T1000 (cell line): ENCODE results near the gene NPPB.
A peak's percentile ranks its signal among the peaks of the same experiment; 100 is the strongest.

Source experiments
- DNase-seq: peaks from one replicate; lab custom pipeline; 2025; ENCODE audit warnings: mixed read lengths; lab: John Stamatoyannopoulos, UW

NPPB gene

DNA sequence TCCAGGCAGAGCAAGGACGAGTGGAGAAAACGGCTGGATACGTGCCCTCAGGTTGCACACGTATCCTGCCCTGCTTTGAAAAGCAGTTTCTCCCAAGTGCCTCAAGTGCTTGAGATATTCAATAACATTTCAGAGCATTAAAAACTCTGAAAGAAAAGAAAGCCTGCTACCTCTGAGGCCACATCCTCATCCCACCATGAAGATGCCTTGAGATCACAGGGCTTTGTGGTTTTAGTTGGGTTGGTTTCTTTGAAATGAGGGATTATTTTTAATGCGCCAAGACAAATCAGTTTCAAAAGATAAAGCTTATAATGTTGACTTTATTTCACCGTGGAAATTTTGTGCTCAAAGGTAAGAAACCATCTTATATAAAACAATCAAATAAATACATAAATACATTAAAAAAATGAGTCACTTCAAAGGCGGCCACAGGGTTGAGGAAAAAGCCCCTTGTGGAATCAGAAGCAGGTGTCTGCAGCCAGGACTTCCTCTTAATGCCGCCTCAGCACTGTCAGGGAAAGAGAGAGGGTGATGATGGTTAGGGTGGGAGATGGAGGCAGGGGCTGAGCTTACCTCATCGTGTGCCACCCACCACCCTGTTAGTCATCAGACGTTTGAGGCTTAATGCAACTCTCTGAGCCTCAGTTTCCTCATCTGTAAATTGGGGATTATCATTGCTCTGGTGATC is 1.4 kb downstream of the NPPB start:
- DNase-seq: no peak

- DNase-seq: no peak
Measured at GRCh38 chr1:11856698-11857097, 2.0 kb downstream of the NPPB start.

GRCh38 chr1:11855430-11855829 is 3.3 kb downstream of the NPPB start:
- no peak for DNase-seq

GRCh38 chr1:11854519-11854918 is 4.2 kb downstream of the NPPB start:
- no peak for DNase-seq

- no peak for DNase-seq
Measured at GRCh38 chr1:11851180-11851579, 7.6 kb downstream of the NPPB start.

GRCh38 chr1:11850156-11850555 is 8.6 kb downstream of the NPPB start:
- no peak for DNase-seq

DNA sequence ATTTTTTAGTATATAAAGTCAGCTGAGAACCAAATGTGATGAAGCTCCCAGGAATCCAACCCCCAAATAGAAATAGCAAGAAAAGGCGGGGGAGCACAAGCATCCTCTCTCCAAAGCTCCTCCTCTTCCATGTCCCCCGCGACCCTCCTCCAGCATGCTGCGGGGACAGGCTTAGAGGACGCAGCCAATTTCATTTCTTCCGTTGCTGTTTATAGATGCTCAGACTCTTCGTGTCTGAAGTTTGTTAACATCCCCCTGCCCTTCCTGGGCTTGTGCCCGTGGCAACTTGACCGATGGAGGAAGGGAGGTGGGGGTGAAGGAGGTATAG is 10.4 kb downstream of the NPPB start:
- DNase-seq: no peak

- DNase-seq: no peak
Measured at GRCh38 chr1:11847667-11848372, 10.9 kb downstream of the NPPB start, which contains the start of gene NPPA. Gene NPPA (minus strand): TSS chr1:11847783. CDS start chr1:11847684, 99 bp downstream.

GRCh38 chr1:11845641-11846335 is 13.0 kb downstream of the NPPB start:
- DNase-seq: no peak

- DNase-seq: no peak
Measured at GRCh38 chr1:11842154-11843041, 16.3 kb downstream of the NPPB start.

DNA sequence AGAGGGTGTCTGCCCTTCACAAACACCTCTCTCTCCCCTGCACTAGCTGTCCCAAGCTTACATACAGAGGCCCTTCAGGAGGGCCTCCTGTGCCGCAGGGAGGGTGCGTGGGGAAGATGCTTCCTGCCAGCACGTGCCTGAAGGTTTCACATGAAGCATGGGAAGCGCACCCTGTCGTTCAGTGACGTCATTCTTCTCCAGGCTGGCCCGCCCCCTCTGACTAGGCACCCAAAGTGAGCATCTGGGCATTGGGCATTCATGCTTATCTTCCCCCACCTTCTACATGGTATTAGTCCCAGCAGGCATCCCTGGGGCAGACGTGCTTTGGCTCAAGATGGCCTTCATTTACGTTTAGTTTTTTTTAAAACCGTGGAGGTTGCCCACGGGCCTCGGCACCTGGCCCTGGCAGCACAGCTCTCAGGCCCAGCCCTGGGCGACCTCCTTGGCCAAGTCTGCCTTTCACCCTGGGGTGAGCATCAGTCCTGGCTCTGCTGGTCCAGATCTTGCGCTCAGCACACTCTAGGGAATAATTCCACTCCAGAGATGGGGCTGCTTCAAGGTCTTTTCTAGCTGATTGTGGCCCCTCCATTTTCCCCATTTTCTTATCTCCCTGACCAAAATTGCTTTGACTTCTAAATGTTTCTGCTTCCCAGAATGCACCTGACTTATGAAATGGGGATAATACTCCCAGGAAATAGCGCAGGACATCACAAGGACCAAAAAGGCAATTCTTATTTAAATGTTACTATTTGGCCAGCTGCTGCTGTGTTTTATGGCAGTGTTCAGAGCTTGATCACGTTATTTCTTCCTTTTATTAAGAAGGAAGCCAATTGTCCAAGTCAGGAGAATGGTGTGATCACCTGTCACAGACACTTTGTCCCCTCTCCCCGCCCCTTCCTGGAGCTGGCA is 17.2 kb downstream of the NPPB start:
- DNase-seq: no peak

DNA sequence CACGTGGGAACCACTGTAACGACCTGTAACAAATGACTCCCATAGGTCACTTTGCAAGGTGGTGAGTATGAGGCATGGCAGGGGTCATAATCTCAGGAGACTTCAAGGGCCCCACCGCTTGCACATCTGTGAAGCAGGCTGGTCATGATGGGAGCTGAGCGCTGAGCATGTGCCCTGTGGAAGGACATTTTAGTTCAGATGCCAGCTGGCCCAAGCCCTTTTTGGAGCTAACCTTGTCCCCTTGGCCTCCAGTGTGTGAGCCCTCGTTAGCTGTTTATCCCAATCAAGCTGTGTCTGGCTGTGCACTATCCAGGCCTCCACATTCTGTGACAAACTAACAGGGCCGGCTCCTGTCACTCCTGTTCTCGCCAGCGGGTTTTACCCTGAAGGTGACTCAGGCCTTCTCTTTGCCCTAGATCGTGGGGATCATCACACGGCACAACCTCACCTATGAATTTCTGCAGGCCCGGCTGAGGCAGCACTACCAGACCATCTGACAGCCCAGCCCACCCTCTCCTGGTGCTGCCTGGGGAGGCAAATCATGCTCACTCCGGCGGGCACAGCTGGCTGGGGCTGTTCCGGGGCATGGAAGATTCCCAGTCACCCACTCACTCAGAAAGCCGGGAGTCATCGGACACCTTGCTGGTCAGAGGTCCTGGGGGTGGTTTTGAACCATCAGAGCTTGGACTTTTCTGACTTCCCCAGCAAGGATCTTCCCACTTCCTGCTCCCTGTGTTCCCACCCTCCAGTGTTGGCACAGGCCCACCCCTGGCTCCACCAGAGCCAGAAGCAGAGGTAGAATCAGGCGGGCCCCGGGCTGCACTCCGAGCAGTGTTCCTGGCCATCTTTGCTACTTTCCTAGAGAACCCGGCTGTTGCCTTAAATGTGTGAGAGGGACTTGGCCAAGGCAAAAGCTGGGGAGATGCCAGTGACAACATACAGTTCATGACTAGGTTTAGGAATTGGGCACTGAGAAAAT is 18.7 kb downstream of the NPPB start:
- DNase-seq: no peak

DNA sequence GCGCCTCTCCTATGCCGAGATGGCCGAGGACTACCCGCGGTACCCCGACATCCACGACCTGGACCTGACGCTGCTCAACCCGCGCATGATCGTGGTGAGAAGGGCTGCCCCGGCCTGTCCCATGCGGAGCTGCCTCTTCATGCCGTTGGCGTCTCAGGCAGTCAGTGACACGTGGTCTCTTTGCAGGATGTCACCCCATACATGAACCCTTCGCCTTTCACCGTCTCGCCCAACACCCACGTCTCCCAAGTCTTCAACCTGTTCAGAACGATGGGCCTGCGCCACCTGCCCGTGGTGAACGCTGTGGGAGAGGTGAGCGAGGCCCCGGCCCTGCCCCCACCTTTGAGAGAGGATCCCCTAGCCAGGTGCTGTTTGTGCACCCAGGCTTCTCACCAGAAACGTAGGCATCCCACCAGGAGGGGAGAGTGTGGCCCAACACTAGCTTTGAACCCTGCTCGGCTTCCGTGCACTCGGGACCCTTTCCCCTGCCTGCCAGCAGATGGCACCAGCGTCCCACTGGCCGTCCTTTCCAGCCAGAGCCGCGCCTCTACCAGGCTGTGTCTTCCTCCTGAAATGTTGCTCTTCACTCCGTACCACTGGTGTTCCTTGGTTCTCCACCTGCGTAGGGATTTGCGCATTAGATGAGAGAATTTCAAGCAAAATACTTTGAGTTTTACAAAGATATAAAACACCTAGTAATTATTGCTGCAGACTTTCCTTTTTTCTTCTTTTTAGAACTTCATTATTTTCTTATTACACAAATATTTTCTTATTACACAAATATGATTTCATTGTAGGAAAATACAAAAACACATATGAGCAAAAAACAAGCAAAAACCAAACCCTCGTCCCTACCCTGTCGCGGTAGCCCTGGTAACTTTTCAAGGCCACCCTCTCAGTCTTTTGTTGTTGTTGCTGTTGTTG is 20.1 kb downstream of the NPPB start:
- peak; percentile 43 for DNase-seq

- DNase-seq: no peak
Measured at GRCh38 chr1:11837767-11838348, 20.9 kb downstream of the NPPB start.

- no peak for DNase-seq
Measured at GRCh38 chr1:11836955-11837766, 21.6 kb downstream of the NPPB start.

DNA sequence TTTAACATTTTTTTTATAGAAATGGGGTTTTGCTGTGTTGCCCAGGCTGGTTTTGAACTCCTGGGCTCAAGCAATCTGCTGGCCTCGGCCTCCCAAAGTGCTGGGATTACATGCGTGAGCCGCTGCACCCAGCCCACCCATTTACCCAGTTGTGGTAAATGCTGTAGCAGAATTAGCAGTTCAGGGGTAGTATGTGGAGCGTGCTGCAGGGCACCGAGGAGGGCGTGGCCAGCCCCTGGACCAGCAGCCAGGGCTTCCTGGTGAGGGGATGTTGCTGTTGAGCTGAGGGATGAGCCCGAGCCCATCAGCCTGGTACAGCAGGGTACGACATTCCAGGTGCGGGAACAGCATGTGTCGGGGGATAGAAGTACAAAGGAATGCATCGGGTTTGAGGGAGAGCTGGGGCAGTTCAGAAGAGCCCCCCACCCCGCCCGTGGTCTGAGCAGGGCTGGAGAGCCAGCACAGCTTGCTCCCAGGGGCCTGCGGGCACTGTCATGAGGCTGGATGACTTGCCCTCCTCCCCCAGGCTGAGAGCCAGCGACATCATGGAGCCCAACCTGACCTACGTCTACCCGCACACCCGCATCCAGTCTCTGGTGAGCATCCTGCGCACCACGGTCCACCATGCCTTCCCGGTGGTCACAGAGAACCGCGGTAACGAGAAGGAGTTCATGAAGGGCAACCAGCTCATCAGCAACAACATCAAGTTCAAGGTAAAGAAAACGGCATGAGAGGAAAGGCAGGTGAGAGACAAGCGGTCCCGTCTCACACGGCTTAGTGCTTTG is 23.1 kb downstream of the NPPB start:
- no peak for DNase-seq

- no peak for DNase-seq
Measured at GRCh38 chr1:11833900-11834299, 24.8 kb downstream of the NPPB start.
